NCI-H1417 treated with DMSO at 0.1 percent for 48 hours (cell line): ENCODE measurements around the gene FOXD2.
"Not testable (repeated sequence)": the region's sequence is repeated elsewhere in the genome, so short reads cannot be mapped to it uniquely, and the experiment has no call there.

Experiments used
- DNase-seq: peaks from one replicate; lab custom pipeline; 2025; lab: John Stamatoyannopoulos, UW

FOXD2 gene

DNA sequence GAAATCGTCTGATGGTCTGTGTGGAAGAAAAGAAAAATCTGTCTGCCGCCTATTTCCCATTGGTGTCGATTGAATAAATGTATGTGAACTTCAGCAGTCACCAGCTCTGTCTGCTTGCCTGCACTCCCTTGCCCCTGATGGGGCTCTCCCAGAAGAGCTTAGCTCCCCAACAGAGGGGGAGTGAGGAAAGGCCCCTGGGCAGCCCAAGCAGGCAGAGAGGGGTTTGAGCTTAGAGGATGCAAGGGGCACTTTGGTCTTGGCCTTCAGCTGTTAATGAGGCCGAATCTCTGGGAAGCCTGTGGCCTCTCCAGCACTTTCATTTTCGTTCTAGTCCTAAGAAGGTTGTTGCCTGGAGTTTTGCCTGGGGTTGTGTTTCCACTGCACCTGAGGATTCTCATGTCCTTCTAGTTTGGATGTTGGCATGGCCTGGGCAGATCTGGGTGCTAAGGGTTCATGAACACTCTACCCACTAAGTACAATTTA is 2.8 kb downstream of the FOXD2 start:
- DNase-seq = no peak

- DNase-seq = no peak
Observed at GRCh38 chr1:47441450-47442106, 3.7 kb downstream of the FOXD2 start.

DNA sequence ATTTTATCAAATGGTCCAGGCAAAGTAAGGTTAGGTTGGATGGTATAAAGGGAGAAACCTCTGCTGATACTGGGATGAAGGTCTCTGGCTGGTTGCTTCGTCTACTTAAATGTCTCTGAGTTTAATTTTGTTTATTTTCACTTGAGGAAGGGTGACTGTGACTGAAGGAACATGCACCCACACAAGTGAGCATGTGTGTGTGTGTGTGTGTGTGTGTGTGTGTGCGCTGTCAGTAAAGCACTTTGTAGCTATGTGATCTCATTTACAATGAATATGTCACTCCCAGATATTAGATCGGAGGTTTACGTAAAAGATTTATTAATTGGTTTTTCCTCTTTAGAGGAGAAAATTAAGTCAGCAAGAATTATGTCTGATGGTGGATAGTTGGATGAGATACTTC is 4.4 kb downstream of the FOXD2 start:
- no peak for DNase-seq

GRCh38 chr1:47442842-47443529 is 5.1 kb downstream of the FOXD2 start:
- DNase-seq = no peak

GRCh38 chr1:47443530-47444296 is 5.9 kb downstream of the FOXD2 start:
- no peak for DNase-seq

- no peak for DNase-seq
Observed at GRCh38 chr1:47444297-47444561, 6.4 kb downstream of the FOXD2 start.

DNA sequence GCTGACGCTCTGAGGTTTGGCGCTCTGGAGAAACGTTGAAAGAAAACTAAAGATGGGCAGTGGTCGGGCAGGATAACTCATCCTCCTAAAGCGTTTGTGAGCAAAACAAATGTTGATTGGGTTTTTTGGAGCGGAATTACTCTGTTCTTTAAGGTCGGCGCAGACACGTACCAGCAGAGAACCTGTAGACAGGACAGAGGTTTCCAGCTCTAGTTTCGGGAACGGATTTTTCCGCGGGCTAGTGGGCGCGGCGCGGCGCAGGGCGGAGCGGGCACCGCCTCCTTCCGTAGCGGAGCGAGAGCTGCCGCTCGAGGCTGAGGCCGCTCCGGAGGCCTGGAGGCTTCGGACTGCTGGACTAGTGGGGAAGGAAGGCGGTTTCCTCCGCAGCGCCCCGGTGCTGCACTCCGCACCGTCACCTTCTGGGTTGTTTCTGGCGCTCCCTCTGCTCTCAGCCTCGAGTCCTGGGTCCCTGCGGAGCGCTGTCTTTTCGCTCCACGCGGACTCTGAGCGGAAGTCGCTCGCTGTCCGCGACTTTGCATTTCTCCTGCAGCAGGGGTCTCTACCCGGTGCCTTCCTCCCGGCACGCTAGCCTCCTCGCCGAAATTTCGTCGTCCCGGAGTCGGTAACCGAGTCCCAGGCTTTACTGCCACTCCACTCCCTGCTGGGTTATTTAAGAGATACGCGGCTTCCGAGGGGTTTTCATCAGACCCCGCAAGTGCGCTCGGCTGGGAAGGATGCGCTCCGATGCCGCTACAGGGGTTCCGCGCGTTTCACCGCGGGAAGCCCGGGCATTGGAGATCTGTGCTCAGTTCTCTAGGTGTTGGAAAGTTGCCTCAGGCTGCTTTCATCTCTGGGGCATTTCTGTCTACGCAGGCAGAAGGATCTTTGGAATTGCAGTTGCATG is 7.0 kb downstream of the FOXD2 start:
- no peak for DNase-seq

GRCh38 chr1:47445823-47446550 is 8.1 kb downstream of the FOXD2 start:
- DNase-seq = no peak

GRCh38 chr1:47448462-47449222 is 10.8 kb downstream of the FOXD2 start:
- DNase-seq = no peak

- no peak for DNase-seq
Observed at GRCh38 chr1:47449822-47450552, 12.1 kb downstream of the FOXD2 start.

DNA sequence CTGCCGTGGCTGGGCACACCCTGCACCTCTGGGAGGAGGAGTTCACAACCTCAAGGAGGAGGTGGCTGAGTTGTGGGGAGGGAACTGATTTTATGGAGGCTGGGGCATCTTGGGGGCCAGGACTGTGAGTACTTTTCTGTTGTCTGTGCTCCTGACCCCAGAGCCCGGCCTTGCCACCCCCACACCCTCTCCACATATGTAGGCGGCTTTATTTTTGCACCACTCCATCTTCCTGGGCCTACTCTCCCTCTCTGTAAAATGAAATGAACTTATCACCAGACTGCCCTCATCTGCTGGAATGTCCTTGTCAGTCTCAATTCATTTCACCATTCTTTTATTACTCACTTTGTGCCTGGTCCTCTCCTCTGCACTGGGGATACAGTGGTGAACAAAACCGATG is 12.8 kb downstream of the FOXD2 start:
- DNase-seq = no peak

DNA sequence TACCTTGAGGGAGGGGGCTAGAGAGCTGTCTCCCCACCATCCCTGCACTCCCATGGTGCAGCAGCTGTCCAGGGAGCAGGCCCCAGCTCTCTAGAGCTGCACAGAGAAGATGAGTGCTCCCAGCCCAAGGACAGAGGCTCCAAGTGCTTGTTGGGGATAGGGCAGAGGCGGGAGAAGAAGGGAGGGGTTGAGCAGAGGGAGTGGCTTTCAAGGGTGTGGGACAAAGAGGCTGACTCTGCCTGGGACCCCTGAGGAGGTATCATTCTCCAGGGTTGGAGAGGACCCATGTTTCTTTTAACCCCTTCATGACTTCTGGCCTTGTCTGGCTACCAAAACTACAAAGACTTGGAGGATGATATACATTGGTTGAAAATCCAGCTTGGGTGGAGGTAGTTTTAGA is 14.6 kb downstream of the FOXD2 start:
- no peak for DNase-seq

- not testable (repeated sequence) for DNase-seq
Observed at GRCh38 chr1:47453910-47454309, 16.1 kb downstream of the FOXD2 start.

DNA sequence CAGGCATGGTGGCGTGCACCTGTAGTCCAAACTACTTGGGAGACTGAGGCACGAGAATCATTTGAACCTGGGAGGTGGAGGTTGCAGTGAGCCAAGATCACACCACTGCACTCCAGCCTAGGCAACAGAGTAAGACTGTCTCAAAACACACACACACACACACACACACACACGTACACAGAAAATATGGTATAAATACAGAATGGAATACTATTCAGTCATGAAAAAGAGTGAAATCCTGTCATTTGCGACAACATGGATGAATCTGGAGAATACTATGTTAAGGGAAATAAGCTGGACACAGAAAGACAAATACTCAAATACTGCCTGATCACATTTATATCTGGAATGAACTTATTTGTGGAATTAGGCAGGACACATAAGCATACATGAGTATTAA is 18.4 kb downstream of the FOXD2 start:
- DNase-seq = no peak

GRCh38 chr1:47457547-47457946 is 19.7 kb downstream of the FOXD2 start:
- not testable (repeated sequence) for DNase-seq

- no peak for DNase-seq
Observed at GRCh38 chr1:47459253-47459788, 21.5 kb downstream of the FOXD2 start.

DNA sequence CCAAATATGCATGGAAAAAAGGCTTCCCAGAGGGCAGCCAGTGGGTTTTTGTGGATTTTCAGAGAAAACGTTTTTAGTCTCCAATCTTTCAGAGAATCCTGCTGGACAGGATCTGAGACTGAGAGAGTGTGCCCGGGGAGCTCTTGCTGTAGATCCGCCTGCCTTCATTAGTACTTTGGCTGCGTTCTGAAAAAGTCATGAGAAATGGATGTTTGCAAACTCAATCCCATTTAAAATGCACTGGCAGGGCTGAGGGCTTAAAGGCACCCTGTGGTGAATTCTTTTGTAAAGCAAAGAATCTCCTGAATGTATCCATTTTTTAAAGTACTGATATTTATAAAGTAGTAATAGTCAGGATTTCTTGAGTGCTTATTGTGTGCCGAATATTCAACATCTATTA is 22.2 kb downstream of the FOXD2 start:
- no peak for DNase-seq

DNA sequence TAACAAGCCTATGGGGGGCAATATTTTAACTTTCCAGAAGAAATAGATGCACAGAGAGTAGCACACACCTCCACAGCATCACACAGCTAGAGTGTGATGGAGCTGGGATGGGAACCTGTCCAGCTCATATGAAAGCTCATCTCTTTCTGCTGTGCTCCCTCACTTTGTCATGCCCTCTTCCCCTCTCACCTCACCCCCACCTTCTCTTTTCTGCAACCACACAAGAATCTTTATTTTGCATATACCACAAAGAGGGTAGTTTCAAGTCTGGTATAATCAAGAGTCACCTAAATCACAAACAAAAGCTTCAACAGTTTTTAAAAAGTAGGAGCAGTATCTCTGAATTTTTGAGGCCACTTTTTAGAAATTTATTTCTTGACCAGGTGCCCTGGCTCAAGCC is 22.6 kb downstream of the FOXD2 start:
- DNase-seq = no peak

- DNase-seq = no peak
Observed at GRCh38 chr1:47465605-47466004, 27.8 kb downstream of the FOXD2 start.
